CD4-positive, alpha-beta T cell treated with Interleukin-17A for 1 hour (primary cell): ENCODE data around the gene SEMA5A.

Experiments used
- DNase-seq: peaks from one replicate; pipeline ENCODE4 v3.0.0-alpha.2; 2020

Gene SEMA5A

GRCh38 chr5:9091896-9092662 is 453.8 kb downstream of the SEMA5A start:
- no peak for DNase-seq

- no peak for DNase-seq
These were observed 455.4 kb downstream of the SEMA5A start for GRCh38 chr5:9090381-9091026.

- no peak for DNase-seq
These were observed 456.0 kb downstream of the SEMA5A start for GRCh38 chr5:9089893-9090292.

GRCh38 chr5:9082996-9083395 is 462.9 kb downstream of the SEMA5A start:
- DNase-seq, result no peak

- no peak for DNase-seq
These were observed 473.2 kb downstream of the SEMA5A start for GRCh38 chr5:9072701-9073100.

GRCh38 chr5:9071524-9071923 is 474.4 kb downstream of the SEMA5A start:
- DNase-seq, result no peak

- no peak for DNase-seq
These were observed 474.8 kb downstream of the SEMA5A start for GRCh38 chr5:9071074-9071473.

- no peak for DNase-seq
These were observed 476.2 kb downstream of the SEMA5A start for GRCh38 chr5:9069650-9070049.

- DNase-seq, result no peak
These were observed 478.7 kb downstream of the SEMA5A start for GRCh38 chr5:9067154-9067553.

- DNase-seq, result no peak
These were observed 479.5 kb downstream of the SEMA5A start for GRCh38 chr5:9066349-9066748.

GRCh38 chr5:9063615-9064245 is 482.1 kb downstream of the SEMA5A start:
- DNase-seq, result no peak

- no peak for DNase-seq
These were observed 483.0 kb downstream of the SEMA5A start for GRCh38 chr5:9062873-9063272.

- no peak for DNase-seq
These were observed 485.8 kb downstream of the SEMA5A start for GRCh38 chr5:9059920-9060691.

GRCh38 chr5:9058666-9059065 is 487.2 kb downstream of the SEMA5A start:
- no peak for DNase-seq

- no peak for DNase-seq
These were observed 487.7 kb downstream of the SEMA5A start for GRCh38 chr5:9058161-9058560.

GRCh38 chr5:9057406-9058000 is 488.4 kb downstream of the SEMA5A start:
- no peak for DNase-seq

- no peak for DNase-seq
These were observed 489.8 kb downstream of the SEMA5A start for GRCh38 chr5:9056046-9056445.

GRCh38 chr5:9054821-9055589 is 490.9 kb downstream of the SEMA5A start:
- DNase-seq, result no peak

- DNase-seq, result no peak
These were observed 491.6 kb downstream of the SEMA5A start for GRCh38 chr5:9054322-9054721.

- no peak for DNase-seq
These were observed 493.5 kb downstream of the SEMA5A start for GRCh38 chr5:9052421-9052820.

GRCh38 chr5:9051779-9052178 is 494.1 kb downstream of the SEMA5A start:
- no peak for DNase-seq

GRCh38 chr5:9047932-9048331 is 497.9 kb downstream of the SEMA5A start:
- no peak for DNase-seq
